ENCODE results near the gene HIC2.
"Not testable (repeated sequence)": the region's sequence is repeated elsewhere in the genome, so short reads cannot be mapped to it uniquely, and the experiment has no call there.

DNA sequence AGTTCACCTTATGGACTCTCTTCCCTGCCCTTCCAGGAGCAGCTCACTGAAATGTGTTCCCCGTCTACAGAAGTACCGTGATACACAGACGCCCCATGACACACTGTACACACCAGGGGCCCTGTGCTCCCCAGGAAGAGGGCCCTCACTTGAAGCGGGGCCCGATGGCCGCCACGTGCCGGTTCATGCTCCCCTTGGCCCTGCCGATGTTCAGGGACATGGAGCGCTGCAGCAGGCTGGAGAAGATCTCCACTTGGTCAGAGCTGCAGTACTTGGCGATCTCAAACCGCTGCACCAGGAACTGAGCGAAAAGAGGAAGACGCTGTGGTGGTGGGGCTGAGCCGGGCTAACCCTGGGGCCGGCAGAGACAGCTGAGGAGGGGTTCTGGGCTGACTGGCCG is 70.6 kb downstream of the HIC2 start:
- not testable (repeated sequence) for TF ChIP-seq EZH2 (IDR thresholded peaks at IDR 0.05; ENCODE audit: insufficient read depth, poor library complexity, severe bottlenecking); EZH2phosphoT487 (IDR thresholded peaks at IDR 0.05; ENCODE audit: insufficient read depth, low read depth)

All from GM23248 (cell line).